WTC11 (cell line): ENCODE measurements around the gene PRKN. TPM values are rescaled to one million over a fixed set of nuclear protein-coding genes. Genes with fewer than 3 reads are reported as not detected.

Experiments
- ATAC-seq: fragments of 200-7000 bp; cut with Tn5 transposase; 2 replicates; pipeline ENCODE4 v1.10.0; 2021; ENCODE audit warnings: mild to moderate bottlenecking, moderate library complexity
- CTCF ChIA-PET: fragments of 300-600 bp; sonication (Branson Sonifier 250); formaldehyde crosslinking; loops from one replicate; lab custom pipeline; 2021; ENCODE audit warnings: antibody characterized with exemption; lab: Charles Lee
- POLR2A ChIA-PET: fragments of 350-600 bp; sonication (Branson Sonifier 250); formaldehyde crosslinking; loops from one replicate; lab custom pipeline; 2021; ENCODE audit warnings: antibody characterized with exemption; lab: Charles Lee
- DNase-seq: peaks from one replicate; pipeline ENCODE4 v3.0.0; 2021; ENCODE audit warnings: low spot score
- H3K27ac Mint-ChIP-seq: 2 replicates; pipeline ENCODE4 v1.8.0; 2021; ENCODE audit warnings: mixed read lengths
- H3K27me3 Mint-ChIP-seq: 2 replicates; pipeline ENCODE4 v1.8.0; 2021; ENCODE audit warnings: low read depth, mild to moderate bottlenecking, moderate library complexity, mixed read lengths
- H3K36me3 Mint-ChIP-seq: 2 replicates; pipeline ENCODE4 v1.8.0; 2021; ENCODE audit warnings: mixed read lengths
- H3K4me1 Mint-ChIP-seq: 2 replicates; pipeline ENCODE4 v1.8.0; 2022; ENCODE audit warnings: mixed read lengths
- H3K4me3 Mint-ChIP-seq: 2 replicates; pipeline ENCODE4 v1.8.0; 2021; ENCODE audit warnings: mild to moderate bottlenecking, moderate library complexity, mixed read lengths
- H3K9me3 Mint-ChIP-seq: 2 replicates; pipeline ENCODE4 v1.8.0; 2021; ENCODE audit warnings: mixed read lengths
- CBFB ChIP-seq: sonication (generic); formaldehyde crosslinking; IDR thresholded peaks from 2 replicates; pipeline ENCODE4 v1.8.1; 2022; ENCODE audit warnings: mild to moderate bottlenecking, low read depth, missing genetic modification reagents
- FOXJ3 ChIP-seq: sonication (generic); formaldehyde crosslinking; IDR thresholded peaks from 2 replicates; pipeline ENCODE4 v1.9.0; 2021; ENCODE audit warnings: missing genetic modification reagents, mild to moderate bottlenecking, borderline replicate concordance
- FOXP1 ChIP-seq: sonication (generic); formaldehyde crosslinking; IDR thresholded peaks from 2 replicates; pipeline ENCODE4 v1.8.0; 2022; ENCODE audit warnings: missing genetic modification reagents, mild to moderate bottlenecking, moderate library complexity, borderline replicate concordance
- GABPB1 ChIP-seq: sonication (generic); formaldehyde crosslinking; IDR thresholded peaks from 2 replicates; pipeline ENCODE4 v1.8.1; 2023; ENCODE audit warnings: mild to moderate bottlenecking, missing genetic modification reagents
- HMGA2 ChIP-seq: fragments of 250-450 bp; sonication (Bioruptor Pico); IDR thresholded peaks from 2 replicates; pipeline ENCODE4 v1.4.0; 2021; ENCODE audit warnings: mild to moderate bottlenecking, moderate library complexity
- IRF2 ChIP-seq: sonication (generic); formaldehyde crosslinking; IDR thresholded peaks from 2 replicates; pipeline ENCODE4 v1.8.0; 2022; ENCODE audit warnings: low read depth, missing genetic modification reagents, borderline replicate concordance
- JAZF1 ChIP-seq: fragments of 250-450 bp; sonication (Bioruptor Pico); IDR thresholded peaks from 2 replicates; pipeline ENCODE4 v1.9.0; 2021; ENCODE audit warnings: moderate library complexity, mild to moderate bottlenecking, inconsistent platforms
- NR3C1 ChIP-seq: sonication (generic); formaldehyde crosslinking; conservative IDR thresholded peaks from 2 replicates; pipeline ENCODE4 v1.8.1; 2023; ENCODE audit warnings: low read depth, mild to moderate bottlenecking, missing genetic modification reagents
- PRRX2 ChIP-seq: fragments of 250-450 bp; sonication (Bioruptor Pico); IDR thresholded peaks from 2 replicates; pipeline ENCODE4 v1.8.0; 2021; ENCODE audit warnings: mild to moderate bottlenecking
- RELA ChIP-seq: sonication (generic); formaldehyde crosslinking; IDR thresholded peaks from 2 replicates; pipeline ENCODE4 v1.8.1; 2022; ENCODE audit warnings: missing genetic modification reagents, mild to moderate bottlenecking, borderline replicate concordance
- RORB ChIP-seq: fragments of 250-450 bp; sonication (Bioruptor Pico); IDR thresholded peaks from 2 replicates; pipeline ENCODE4 v1.9.0; 2021; ENCODE audit warnings: mild to moderate bottlenecking
- SOX15 ChIP-seq: fragments of 250-450 bp; sonication (Bioruptor Pico); IDR thresholded peaks from 2 replicates; pipeline ENCODE4 v1.9.0; 2021; ENCODE audit warnings: mild to moderate bottlenecking
- TCF7 ChIP-seq: sonication (generic); formaldehyde crosslinking; IDR thresholded peaks from 2 replicates; pipeline ENCODE4 v1.8.0; 2022; ENCODE audit warnings: mild to moderate bottlenecking, low read depth, missing genetic modification reagents, moderate library complexity
- ZBTB21 ChIP-seq: sonication (generic); formaldehyde crosslinking; IDR thresholded peaks from 2 replicates; pipeline ENCODE4 v1.8.1; 2023; ENCODE audit warnings: mild to moderate bottlenecking, missing genetic modification reagents, borderline replicate concordance
- ZNF121 ChIP-seq: sonication (generic); formaldehyde crosslinking; IDR thresholded peaks from 2 replicates; pipeline ENCODE4 v1.8.0; 2023; ENCODE audit warnings: missing genetic modification reagents
- ZNF219 ChIP-seq: sonication (generic); formaldehyde crosslinking; IDR thresholded peaks from 2 replicates; pipeline ENCODE4 v1.8.0; 2023; ENCODE audit warnings: missing genetic modification reagents, mild to moderate bottlenecking, borderline replicate concordance
- ZNF232 ChIP-seq: sonication (generic); formaldehyde crosslinking; IDR thresholded peaks from 2 replicates; pipeline ENCODE4 v1.8.0; 2022; ENCODE audit warnings: mild to moderate bottlenecking, missing genetic modification reagents
- total RNA-seq: library from RNA; stranded (reverse); gene quantifications from 3 replicates; pipeline ENCODE4 v1.2.3, GENCODE V29; 2021
- TF ChIP-seq, protein P1 (sequence below): sonication (generic); formaldehyde crosslinking; IDR thresholded peaks from 2 replicates; pipeline ENCODE4 v1.8.0; 2022; ENCODE audit warnings: mild to moderate bottlenecking, missing genetic modification reagents
- TF ChIP-seq, protein P2 (sequence below): fragments of 250-450 bp; sonication (Bioruptor Pico); IDR thresholded peaks from 2 replicates; pipeline ENCODE4 v1.9.0; 2021; ENCODE audit warnings: mild to moderate bottlenecking
- TF ChIP-seq, protein P3 (sequence below): sonication (generic); formaldehyde crosslinking; IDR thresholded peaks from 2 replicates; pipeline ENCODE4 v1.8.0; 2022; ENCODE audit warnings: missing genetic modification reagents
- TF ChIP-seq, protein P4 (sequence below): fragments of 250-450 bp; sonication (Bioruptor Pico); IDR thresholded peaks from 2 replicates; pipeline ENCODE4 v2.1.2; 2022; ENCODE audit warnings: mild to moderate bottlenecking, moderate library complexity
- TF ChIP-seq, protein P5 (sequence below): sonication (generic); formaldehyde crosslinking; IDR thresholded peaks from 2 replicates; pipeline ENCODE4 v1.8.0; 2022; ENCODE audit warnings: mild to moderate bottlenecking, missing genetic modification reagents
- TF ChIP-seq, protein P6 (sequence below): sonication (generic); formaldehyde crosslinking; conservative IDR thresholded peaks from 2 replicates; pipeline ENCODE4 v1.8.1; 2023; ENCODE audit warnings: mild to moderate bottlenecking, low read depth, missing genetic modification reagents, moderate library complexity
- TF ChIP-seq, protein P7 (sequence below): sonication (generic); formaldehyde crosslinking; conservative IDR thresholded peaks from 2 replicates; pipeline ENCODE4 v1.8.1; 2022; ENCODE audit warnings: mild to moderate bottlenecking, missing genetic modification reagents

PRKN gene
- total RNA-seq, 1 experiment from 2014 or later, result 0.59 TPM

DNA sequence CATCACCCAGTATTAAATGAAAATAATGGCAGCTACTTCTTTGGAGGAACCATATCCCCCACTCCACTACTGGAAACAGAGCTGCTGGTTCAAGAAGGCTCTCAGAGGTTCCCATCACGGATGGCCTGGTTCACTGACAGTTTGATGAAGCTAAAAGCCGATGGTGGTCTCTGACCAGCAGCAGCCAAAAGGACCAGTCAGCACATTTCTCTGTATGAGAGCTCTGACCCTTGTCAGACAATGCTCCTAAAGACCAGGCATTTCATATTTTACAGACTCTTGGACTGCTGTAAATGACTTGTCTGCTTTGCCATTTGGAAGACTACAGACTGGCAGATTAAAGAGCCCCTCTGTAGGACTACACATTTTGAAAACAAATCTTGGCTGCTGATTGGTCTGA, 16.6 kb downstream of the PRKN start:
- no peaks in the 10 kb centered on the region for H3K27me3 Mint-ChIP-seq
- POLR2A ChIA-PET, result no interaction called here
- CTCF ChIA-PET, result no interaction called here
- peaks cover 4% of the 10 kb centered on the region for H3K36me3 Mint-ChIP-seq
- peaks cover 13% of the 10 kb centered on the region for H3K9me3 Mint-ChIP-seq
- H3K4me1 Mint-ChIP-seq, result peaks cover 18% of the 10 kb centered on the region
- DNase-seq, result no peak
- H3K4me3 Mint-ChIP-seq, result no peak overlapping the region
- ATAC-seq, result no peak
- H3K27ac Mint-ChIP-seq, result no peak overlapping the region
- TF ChIP-seq, protein P1, sequence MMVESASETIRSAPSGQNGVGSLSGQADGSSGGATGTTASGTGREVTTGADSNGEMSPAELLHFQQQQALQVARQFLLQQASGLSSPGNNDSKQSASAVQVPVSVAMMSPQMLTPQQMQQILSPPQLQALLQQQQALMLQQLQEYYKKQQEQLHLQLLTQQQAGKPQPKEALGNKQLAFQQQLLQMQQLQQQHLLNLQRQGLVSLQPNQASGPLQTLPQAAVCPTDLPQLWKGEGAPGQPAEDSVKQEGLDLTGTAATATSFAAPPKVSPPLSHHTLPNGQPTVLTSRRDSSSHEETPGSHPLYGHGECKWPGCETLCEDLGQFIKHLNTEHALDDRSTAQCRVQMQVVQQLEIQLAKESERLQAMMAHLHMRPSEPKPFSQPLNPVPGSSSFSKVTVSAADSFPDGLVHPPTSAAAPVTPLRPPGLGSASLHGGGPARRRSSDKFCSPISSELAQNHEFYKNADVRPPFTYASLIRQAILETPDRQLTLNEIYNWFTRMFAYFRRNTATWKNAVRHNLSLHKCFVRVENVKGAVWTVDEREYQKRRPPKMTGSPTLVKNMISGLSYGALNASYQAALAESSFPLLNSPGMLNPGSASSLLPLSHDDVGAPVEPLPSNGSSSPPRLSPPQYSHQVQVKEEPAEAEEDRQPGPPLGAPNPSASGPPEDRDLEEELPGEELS (CRISPR knock-in tag), result no peak
- TF ChIP-seq PRRX2 (no peak), ZBTB21 (CRISPR knock-in tag) (no peak), CBFB (no peak), GABPB1 (no peak), ZNF219 (no peak), FOXP1 (no peak), JAZF1 (CRISPR knock-in tag) (no peak), NR3C1 (CRISPR knock-in tag) (no peak)
- TF ChIP-seq, protein P2, sequence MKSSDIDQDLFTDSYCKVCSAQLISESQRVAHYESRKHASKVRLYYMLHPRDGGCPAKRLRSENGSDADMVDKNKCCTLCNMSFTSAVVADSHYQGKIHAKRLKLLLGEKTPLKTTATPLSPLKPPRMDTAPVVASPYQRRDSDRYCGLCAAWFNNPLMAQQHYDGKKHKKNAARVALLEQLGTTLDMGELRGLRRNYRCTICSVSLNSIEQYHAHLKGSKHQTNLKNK (CRISPR knock-in tag), result no peak
- TF ChIP-seq, protein P3, sequence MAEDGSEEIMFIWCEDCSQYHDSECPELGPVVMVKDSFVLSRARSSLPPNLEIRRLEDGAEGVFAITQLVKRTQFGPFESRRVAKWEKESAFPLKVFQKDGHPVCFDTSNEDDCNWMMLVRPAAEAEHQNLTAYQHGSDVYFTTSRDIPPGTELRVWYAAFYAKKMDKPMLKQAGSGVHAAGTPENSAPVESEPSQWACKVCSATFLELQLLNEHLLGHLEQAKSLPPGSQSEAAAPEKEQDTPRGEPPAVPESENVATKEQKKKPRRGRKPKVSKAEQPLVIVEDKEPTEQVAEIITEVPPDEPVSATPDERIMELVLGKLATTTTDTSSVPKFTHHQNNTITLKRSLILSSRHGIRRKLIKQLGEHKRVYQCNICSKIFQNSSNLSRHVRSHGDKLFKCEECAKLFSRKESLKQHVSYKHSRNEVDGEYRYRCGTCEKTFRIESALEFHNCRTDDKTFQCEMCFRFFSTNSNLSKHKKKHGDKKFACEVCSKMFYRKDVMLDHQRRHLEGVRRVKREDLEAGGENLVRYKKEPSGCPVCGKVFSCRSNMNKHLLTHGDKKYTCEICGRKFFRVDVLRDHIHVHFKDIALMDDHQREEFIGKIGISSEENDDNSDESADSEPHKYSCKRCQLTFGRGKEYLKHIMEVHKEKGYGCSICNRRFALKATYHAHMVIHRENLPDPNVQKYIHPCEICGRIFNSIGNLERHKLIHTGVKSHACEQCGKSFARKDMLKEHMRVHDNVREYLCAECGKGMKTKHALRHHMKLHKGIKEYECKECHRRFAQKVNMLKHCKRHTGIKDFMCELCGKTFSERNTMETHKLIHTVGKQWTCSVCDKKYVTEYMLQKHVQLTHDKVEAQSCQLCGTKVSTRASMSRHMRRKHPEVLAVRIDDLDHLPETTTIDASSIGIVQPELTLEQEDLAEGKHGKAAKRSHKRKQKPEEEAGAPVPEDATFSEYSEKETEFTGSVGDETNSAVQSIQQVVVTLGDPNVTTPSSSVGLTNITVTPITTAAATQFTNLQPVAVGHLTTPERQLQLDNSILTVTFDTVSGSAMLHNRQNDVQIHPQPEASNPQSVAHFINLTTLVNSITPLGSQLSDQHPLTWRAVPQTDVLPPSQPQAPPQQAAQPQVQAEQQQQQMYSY, result no peak
- TF ChIP-seq, protein P4, sequence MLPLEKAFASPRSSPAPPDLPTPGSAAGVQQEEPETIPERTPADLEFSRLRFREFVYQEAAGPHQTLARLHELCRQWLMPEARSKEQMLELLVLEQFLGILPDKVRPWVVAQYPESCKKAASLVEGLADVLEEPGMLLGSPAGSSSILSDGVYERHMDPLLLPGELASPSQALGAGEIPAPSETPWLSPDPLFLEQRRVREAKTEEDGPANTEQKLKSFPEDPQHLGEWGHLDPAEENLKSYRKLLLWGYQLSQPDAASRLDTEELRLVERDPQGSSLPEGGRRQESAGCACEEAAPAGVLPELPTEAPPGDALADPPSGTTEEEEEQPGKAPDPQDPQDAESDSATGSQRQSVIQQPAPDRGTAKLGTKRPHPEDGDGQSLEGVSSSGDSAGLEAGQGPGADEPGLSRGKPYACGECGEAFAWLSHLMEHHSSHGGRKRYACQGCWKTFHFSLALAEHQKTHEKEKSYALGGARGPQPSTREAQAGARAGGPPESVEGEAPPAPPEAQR (CRISPR knock-in tag), result no peak
- TF ChIP-seq, protein P5, sequence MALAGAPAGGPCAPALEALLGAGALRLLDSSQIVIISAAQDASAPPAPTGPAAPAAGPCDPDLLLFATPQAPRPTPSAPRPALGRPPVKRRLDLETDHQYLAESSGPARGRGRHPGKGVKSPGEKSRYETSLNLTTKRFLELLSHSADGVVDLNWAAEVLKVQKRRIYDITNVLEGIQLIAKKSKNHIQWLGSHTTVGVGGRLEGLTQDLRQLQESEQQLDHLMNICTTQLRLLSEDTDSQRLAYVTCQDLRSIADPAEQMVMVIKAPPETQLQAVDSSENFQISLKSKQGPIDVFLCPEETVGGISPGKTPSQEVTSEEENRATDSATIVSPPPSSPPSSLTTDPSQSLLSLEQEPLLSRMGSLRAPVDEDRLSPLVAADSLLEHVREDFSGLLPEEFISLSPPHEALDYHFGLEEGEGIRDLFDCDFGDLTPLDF (CRISPR knock-in tag), result no peak

DNA sequence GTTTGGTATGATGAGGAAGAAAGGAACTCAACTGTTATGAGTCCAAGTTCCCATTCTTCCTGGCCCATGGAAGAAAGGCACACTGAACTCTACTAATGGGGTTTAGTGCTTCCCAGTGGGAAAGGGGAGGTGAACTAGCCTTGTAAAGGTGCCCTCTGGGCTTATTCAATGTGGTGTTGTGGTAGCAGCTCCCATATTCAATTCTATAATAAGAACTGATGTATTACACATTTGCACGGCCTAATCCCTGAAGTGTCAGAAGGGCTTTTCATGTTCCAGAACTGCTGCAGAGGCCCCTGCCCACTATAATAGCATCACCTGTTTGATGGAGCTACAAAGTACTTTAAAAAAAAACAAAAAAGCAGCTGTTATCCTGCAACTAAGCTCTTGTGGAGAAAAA, 17.1 kb downstream of the PRKN start:
- Mint-ChIP-seq H3K27me3 (no peaks in the 10 kb centered on the region), H3K27ac (no peak overlapping the region), H3K4me1 (peaks cover 19% of the 10 kb centered on the region), H3K36me3 (peaks cover 4% of the 10 kb centered on the region), H3K9me3 (peaks cover 13% of the 10 kb centered on the region), H3K4me3 (no peak overlapping the region)
- no peak for DNase-seq
- POLR2A ChIA-PET, result no interaction called here
- no peak for ATAC-seq
- CTCF ChIA-PET, result no interaction called here
- TF ChIP-seq NR3C1 (CRISPR knock-in tag) (no peak), SOX15 (CRISPR knock-in tag) (no peak), JAZF1 (CRISPR knock-in tag) (no peak), TCF7 (CRISPR knock-in tag) (no peak), FOXJ3 (no peak), ZNF219 (no peak), ZNF121 (CRISPR knock-in tag) (no peak), ZNF232 (no peak), HMGA2 (CRISPR knock-in tag) (no peak), RELA (no peak), IRF2 (CRISPR knock-in tag) (no peak), RORB (CRISPR knock-in tag) (no peak)
- TF ChIP-seq, protein P6, sequence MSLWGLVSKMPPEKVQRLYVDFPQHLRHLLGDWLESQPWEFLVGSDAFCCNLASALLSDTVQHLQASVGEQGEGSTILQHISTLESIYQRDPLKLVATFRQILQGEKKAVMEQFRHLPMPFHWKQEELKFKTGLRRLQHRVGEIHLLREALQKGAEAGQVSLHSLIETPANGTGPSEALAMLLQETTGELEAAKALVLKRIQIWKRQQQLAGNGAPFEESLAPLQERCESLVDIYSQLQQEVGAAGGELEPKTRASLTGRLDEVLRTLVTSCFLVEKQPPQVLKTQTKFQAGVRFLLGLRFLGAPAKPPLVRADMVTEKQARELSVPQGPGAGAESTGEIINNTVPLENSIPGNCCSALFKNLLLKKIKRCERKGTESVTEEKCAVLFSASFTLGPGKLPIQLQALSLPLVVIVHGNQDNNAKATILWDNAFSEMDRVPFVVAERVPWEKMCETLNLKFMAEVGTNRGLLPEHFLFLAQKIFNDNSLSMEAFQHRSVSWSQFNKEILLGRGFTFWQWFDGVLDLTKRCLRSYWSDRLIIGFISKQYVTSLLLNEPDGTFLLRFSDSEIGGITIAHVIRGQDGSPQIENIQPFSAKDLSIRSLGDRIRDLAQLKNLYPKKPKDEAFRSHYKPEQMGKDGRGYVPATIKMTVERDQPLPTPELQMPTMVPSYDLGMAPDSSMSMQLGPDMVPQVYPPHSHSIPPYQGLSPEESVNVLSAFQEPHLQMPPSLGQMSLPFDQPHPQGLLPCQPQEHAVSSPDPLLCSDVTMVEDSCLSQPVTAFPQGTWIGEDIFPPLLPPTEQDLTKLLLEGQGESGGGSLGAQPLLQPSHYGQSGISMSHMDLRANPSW (CRISPR knock-in tag), result no peak
- TF ChIP-seq, protein P5 (CRISPR knock-in tag), result no peak
- TF ChIP-seq, protein P7, sequence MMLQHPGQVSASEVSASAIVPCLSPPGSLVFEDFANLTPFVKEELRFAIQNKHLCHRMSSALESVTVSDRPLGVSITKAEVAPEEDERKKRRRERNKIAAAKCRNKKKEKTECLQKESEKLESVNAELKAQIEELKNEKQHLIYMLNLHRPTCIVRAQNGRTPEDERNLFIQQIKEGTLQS (CRISPR knock-in tag), result no peak
